Ascending aorta (tissue), 2 donors: ENCODE results near the gene SPRED2. TPM values are rescaled to one million over a fixed set of nuclear protein-coding genes. Genes with fewer than 3 reads are reported as not detected.
A peak's percentile ranks its signal among the peaks of the same experiment; 100 is the strongest.

ENCODE experiments used
- DNase-seq, 2 donors: peaks; one replicate each; pipeline ENCODE4 v3.0.0-alpha.2; 2019; ENCODE audit warnings: low spot score in 2 of 2
- H3K27ac ChIP-seq, 2 donors: fragments of 200-600 bp; sonication (generic); one replicate each; pipeline ENCODE4 v1.5.1; 2016 to 2017; ENCODE audit warnings: mild to moderate bottlenecking in 1 of 2
- H3K27me3 ChIP-seq: fragments of 200-600 bp; sonication (generic); one replicate; pipeline ENCODE4 v1.5.1; 2017
- H3K36me3 ChIP-seq, 2 donors: fragments of 200-600 bp; sonication (generic); one replicate each; pipeline ENCODE4 v1.5.1; 2016
- H3K4me1 ChIP-seq, 2 donors: fragments of 200-600 bp; sonication (generic); one replicate each; pipeline ENCODE4 v1.5.1; 2016 to 2017; ENCODE audit warnings: mild to moderate bottlenecking in 1 of 2
- H3K4me3 ChIP-seq, 2 donors: fragments of 200-600 bp; sonication (generic); one replicate each; pipeline ENCODE4 v1.5.1; 2016 to 2017; ENCODE audit warnings: mild to moderate bottlenecking in 1 of 2
- H3K9me3 ChIP-seq, 2 donors: fragments of 200-600 bp; sonication (generic); one replicate each; pipeline ENCODE4 v1.5.1; 2016
- intact Hi-C: fragments of 100-400 bp; cut with DNase I; formaldehyde crosslinking; loops from one replicate; pipeline ENCODE4 v1.15.1; 2023
- total RNA-seq: library from RNA; depleted of rRNA; stranded (reverse); fragments of >200 nt; gene quantifications from one replicate; pipeline ENCODE4 v1.1.0, GENCODE V29; 2016
- TF ChIP-seq, protein P1 (sequence below), 3 experiments: fragments of 200-600 bp in 2 of 3; fragments of 450-650 bp in 1 of 3; sonication (generic) in 2 of 3; IDR thresholded peaks; one replicate each; pipeline ENCODE4 v1.5.1; 2016 to 2019; ENCODE audit warnings: antibody characterized with exemption in 3 of 3, mild to moderate bottlenecking in 1 of 3, moderate library complexity in 1 of 3

Gene SPRED2
- total RNA-seq, 1 donor from 2014 or later = 18.5 TPM

DNA sequence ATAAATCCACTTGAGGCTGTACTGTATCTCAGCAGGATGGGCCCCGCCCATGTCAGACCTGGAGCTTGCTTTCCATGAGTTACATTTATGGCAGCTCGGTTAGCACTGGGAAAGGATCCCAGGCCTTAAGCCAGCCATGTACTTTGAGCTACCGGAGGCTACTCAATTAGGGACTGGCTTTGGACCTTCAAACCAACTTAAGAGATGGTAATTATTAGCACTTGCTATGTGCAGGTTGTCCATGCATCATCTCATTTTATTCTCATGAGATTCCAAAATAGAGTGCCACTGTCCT is 140.3 kb downstream of the SPRED2 start:
- H3K27me3 ChIP-seq = no peaks in the 10 kb centered on the region
- H3K4me3 ChIP-seq = no peak overlapping the region
- H3K36me3 ChIP-seq = no peaks in the 10 kb centered on the region
- intact Hi-C loops = no loop called here
- H3K27ac ChIP-seq = no peak overlapping the region
- H3K9me3 ChIP-seq = no peaks in the 10 kb centered on the region
- no peaks in the 10 kb centered on the region for H3K4me1 ChIP-seq
- TF ChIP-seq, protein P1, sequence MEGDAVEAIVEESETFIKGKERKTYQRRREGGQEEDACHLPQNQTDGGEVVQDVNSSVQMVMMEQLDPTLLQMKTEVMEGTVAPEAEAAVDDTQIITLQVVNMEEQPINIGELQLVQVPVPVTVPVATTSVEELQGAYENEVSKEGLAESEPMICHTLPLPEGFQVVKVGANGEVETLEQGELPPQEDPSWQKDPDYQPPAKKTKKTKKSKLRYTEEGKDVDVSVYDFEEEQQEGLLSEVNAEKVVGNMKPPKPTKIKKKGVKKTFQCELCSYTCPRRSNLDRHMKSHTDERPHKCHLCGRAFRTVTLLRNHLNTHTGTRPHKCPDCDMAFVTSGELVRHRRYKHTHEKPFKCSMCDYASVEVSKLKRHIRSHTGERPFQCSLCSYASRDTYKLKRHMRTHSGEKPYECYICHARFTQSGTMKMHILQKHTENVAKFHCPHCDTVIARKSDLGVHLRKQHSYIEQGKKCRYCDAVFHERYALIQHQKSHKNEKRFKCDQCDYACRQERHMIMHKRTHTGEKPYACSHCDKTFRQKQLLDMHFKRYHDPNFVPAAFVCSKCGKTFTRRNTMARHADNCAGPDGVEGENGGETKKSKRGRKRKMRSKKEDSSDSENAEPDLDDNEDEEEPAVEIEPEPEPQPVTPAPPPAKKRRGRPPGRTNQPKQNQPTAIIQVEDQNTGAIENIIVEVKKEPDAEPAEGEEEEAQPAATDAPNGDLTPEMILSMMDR (IDR thresholded peaks at IDR 0.05) = no peak
- DNase-seq = peak in 1 of 2 donors; percentile 27

DNA sequence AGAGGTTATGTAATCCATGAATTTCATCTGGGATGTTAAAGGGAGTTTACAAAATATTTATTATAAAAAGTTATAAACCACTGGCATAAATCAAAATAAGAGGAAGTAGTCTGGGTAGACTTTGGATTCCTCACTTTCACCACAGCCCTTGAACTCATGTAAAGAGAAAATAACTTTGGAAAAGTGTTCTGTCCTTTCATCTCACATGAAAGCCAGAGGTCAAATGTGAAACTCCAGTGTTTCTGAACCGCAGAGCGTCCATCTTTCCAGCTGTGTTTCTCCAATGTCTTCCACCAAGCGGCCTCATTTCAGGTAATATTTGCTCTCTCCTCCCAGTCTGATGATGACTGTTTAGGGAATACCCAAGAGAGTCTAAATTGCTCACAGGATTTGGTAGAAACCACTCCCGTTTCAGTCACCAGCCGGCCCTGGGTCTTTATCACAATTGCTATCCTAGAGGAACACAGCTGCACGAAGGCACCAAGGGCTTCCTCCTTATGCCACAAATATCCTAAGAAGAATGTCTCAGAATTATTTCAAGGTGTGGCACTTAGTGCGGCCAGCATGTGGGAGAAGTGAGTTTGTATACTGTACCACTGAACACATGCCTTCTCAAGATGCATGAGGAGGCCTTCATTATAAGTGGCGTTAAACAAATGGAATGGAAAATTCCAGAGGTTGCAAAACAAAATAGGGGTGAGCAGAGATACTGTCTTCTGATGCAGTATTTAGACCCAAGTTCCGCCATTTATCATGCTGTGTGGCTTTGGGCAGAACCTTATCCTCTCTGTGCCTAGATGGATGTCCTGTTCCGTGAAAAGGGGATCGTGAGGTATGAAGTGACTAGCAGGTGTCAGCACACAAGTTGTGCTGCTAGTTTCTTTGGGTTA is 140.9 kb downstream of the SPRED2 start:
- intact Hi-C loops = no loop called here
- TF ChIP-seq, protein P1 (IDR thresholded peaks at IDR 0.05) = no peak

DNA sequence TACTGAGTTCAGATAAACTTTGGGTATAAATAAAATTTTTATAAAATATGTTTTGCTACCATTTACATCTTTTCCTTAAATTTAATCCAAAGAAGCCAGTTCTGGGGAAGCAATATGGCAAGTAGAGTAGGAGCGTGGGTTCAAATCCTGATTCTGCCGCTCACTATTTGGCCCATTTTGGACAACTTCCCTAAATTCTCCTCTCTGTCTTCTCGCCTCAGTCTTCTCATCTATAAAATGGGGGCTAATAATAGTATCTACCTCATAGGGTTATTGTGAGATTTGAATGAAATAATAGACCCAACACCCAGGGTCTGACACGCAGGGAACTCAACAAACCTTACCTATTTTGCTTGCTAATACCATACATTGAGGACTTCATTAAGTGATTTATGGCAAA is 145.0 kb downstream of the SPRED2 start:
- no peak overlapping the region for H3K27ac ChIP-seq
- intact Hi-C loops = no loop called here
- no peaks in the 10 kb centered on the region for H3K4me1 ChIP-seq
- TF ChIP-seq, protein P1 (IDR thresholded peaks at IDR 0.05) = no peak
- no peak for DNase-seq
- no peaks in the 10 kb centered on the region for H3K9me3 ChIP-seq
- no peaks in the 10 kb centered on the region for H3K27me3 ChIP-seq
- H3K4me3 ChIP-seq = no peak overlapping the region
- no peaks in the 10 kb centered on the region for H3K36me3 ChIP-seq

More for the DNA sequence above, 140.9 kb downstream of the SPRED2 start:
- H3K4me1 ChIP-seq = no peaks in the 10 kb centered on the region
- no peaks in the 10 kb centered on the region for H3K36me3 ChIP-seq
- H3K27ac ChIP-seq = no peak overlapping the region
- H3K4me3 ChIP-seq = no peak overlapping the region
- H3K27me3 ChIP-seq = no peaks in the 10 kb centered on the region
- no peaks in the 10 kb centered on the region for H3K9me3 ChIP-seq
- DNase-seq = no peak

DNA sequence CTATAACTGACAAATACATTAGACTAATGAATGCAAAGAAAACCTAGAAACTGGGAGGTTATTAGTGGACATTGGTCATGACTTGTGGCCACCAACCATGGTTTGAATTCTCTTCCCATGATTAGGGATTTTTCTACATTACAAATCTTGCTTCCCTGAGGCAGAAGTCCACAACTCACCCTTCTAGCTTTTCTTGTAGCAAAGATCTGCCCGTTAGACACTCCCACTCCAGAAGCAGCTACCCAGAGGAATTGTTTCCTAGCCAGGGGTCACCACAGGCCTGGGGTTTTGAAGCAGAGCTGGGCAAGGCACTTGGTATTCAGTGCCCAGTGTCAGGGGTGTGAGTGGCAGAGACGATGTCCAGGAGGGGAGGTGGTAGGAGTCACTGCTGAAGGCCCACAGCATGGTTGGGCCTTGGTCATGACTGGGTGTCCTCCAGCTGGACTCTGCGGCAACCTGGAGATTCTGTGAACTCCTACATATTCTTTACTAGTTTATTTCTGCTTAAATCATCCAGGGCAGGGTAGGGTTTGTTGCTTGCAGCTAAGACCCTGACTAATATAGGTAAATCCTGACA is 149.8 kb downstream of the SPRED2 start:
- no peaks in the 10 kb centered on the region for H3K4me1 ChIP-seq
- H3K27me3 ChIP-seq = no peaks in the 10 kb centered on the region
- no peak overlapping the region for H3K4me3 ChIP-seq
- intact Hi-C loops = no loop called here
- no peaks in the 10 kb centered on the region for H3K36me3 ChIP-seq
- H3K27ac ChIP-seq = no peak overlapping the region
- TF ChIP-seq, protein P1 (IDR thresholded peaks at IDR 0.05) = no peak
- no peak for DNase-seq
- no peaks in the 10 kb centered on the region for H3K9me3 ChIP-seq

DNA sequence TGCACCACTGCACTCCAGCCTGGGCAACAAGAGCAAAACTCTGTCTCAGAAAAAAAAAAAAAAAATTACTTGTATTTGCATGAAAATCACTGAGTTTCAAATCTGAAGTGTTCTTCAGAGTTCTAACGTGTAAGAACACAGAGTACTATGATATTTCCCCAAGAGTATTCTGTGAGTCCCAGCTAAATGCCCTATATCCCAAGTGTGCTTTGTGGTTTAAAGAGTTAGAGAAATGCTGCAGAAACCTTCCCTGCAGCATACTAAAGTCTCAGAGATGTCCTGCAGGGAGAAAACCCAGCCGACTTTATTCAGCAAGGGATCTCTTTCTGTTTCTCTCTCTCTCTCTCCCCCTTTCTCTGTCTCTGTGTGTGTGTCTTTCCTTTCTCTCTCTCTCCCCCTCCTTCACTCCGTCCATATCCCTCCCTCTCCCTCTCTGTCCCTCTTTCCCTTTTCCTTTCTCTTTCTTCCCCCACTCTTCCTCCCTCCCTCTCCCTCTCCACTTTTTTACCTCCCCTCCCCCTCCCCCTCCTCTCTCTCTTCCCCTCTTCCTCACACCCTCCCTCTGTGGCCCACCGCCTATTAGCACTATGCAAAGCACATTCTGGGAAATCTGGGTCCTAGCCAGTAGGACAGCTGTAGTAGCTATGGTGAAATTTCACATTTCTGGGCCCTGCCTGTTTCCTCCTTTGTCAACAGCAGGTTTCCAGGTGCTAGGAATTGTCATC is 150.6 kb downstream of the SPRED2 start:
- H3K4me1 ChIP-seq = no peaks in the 10 kb centered on the region
- no peak for DNase-seq
- H3K36me3 ChIP-seq = no peaks in the 10 kb centered on the region
- no peak overlapping the region for H3K27ac ChIP-seq
- intact Hi-C loops = no loop called here
- H3K27me3 ChIP-seq = no peaks in the 10 kb centered on the region
- TF ChIP-seq, protein P1 (IDR thresholded peaks at IDR 0.05) = no peak
- no peak overlapping the region for H3K4me3 ChIP-seq
- H3K9me3 ChIP-seq = no peaks in the 10 kb centered on the region
